Measurements from ENCODE around the gene MTA1.

MTA1 gene

GRCh38 chr14:105487986-105488777, 68.6 kb downstream of the MTA1 start:
- no peak for DNase-seq (ENCODE audit: low read depth)

- no peak for DNase-seq (ENCODE audit: low read depth)
These were observed 69.3 kb downstream of the MTA1 start for GRCh38 chr14:105488781-105489541.

- peak; percentile 82 for DNase-seq (ENCODE audit: low read depth)
These were observed 70.1 kb downstream of the MTA1 start for GRCh38 chr14:105489542-105490266.

GRCh38 chr14:105490267-105490571, 70.6 kb downstream of the MTA1 start:
- DNase-seq (ENCODE audit: low read depth): no peak

GRCh38 chr14:105490572-105491365, 71.1 kb downstream of the MTA1 start, which contains the start of gene TEDC1:
TSS of gene TEDC1 (plus strand) at chr14:105491246. CDS start at chr14:105491376, 130 bp downstream.
- peak; percentile 98 for DNase-seq (ENCODE audit: low read depth)

- peak; percentile 76 for DNase-seq (ENCODE audit: low read depth)
These were observed 71.8 kb downstream of the MTA1 start for GRCh38 chr14:105491366-105491973.

GRCh38 chr14:105492031-105492970, 72.7 kb downstream of the MTA1 start:
- DNase-seq (ENCODE audit: low read depth): no peak

- DNase-seq (ENCODE audit: low read depth): no peak
These were observed 73.6 kb downstream of the MTA1 start for GRCh38 chr14:105492971-105493871.

GRCh38 chr14:105493921-105494605, 74.4 kb downstream of the MTA1 start:
- no peak for DNase-seq (ENCODE audit: low read depth)

GRCh38 chr14:105494606-105494929, 74.9 kb downstream of the MTA1 start:
- no peak for DNase-seq (ENCODE audit: low read depth)

GRCh38 chr14:105495101-105495989, 75.7 kb downstream of the MTA1 start:
- no peak for DNase-seq (ENCODE audit: low read depth)

GRCh38 chr14:105495990-105496830, 76.6 kb downstream of the MTA1 start:
- DNase-seq (ENCODE audit: low read depth): no peak

GRCh38 chr14:105496831-105497591, 77.4 kb downstream of the MTA1 start:
- no peak for DNase-seq (ENCODE audit: low read depth)

- DNase-seq (ENCODE audit: low read depth): no peak
These were observed 78.2 kb downstream of the MTA1 start for GRCh38 chr14:105497671-105498429.

Measured in activated T-helper 9 cell treated with anti-CD3 and anti-CD28 coated beads, Interleukin-2, amount 50 U/mL, for 16 hours (primary cell).